ENCODE measurements around the gene CDR2L.

- no peak for TF ChIP-seq CTCF (conservative IDR thresholded peaks at IDR 0.05 in 1 of 2, IDR thresholded peaks at IDR 0.05 in 1 of 2; ENCODE audit: extremely low read depth in 1 of 2, insufficient read depth in 1 of 2, low read depth in 1 of 2, low read length in 2 of 2)
- TF ChIP-seq EZH2 (IDR thresholded peaks at IDR 0.05; ENCODE audit: borderline replicate concordance, low read length), result no peak
These were observed 8.4 kb downstream of the CDR2L start for GRCh38 chr17:74995847-74996246.
